A673 (cell line): ENCODE measurements around the gene ARHGEF7. TPM values are rescaled to one million over a fixed set of nuclear protein-coding genes. Genes with fewer than 3 reads are reported as not detected.

ENCODE experiments used
- BruUV-seq: library from RNA; stranded (reverse); fragments of 400-500 nt; replicated peaks from 2 replicates; lab custom pipeline; 2021; lab: Mats Ljungman, UMichigan
- CTCF ChIA-PET: fragments of 300-600 bp; sonication (Branson Sonifier 250); formaldehyde crosslinking; loops from one replicate; lab custom pipeline; 2022; ENCODE audit warnings: antibody characterized with exemption; lab: Charles Lee
- POLR2A ChIA-PET: fragments of 300-600 bp; sonication (Branson Sonifier 250); formaldehyde crosslinking; loops from one replicate; lab custom pipeline; 2022; ENCODE audit warnings: antibody characterized with exemption; ENCODE audit not compliant: low non-redundant PET; lab: Charles Lee
- DNase-seq: peaks from one replicate; pipeline ENCODE4 v3.0.0-alpha.2; 2015; ENCODE audit warnings: low spot score
- H3K27ac ChIP-seq: fragments of 200-600 bp; sonication (generic); 2 replicates; pipeline ENCODE4 v1.5.1; 2016; ENCODE audit warnings: mixed run types, low read depth, mild to moderate bottlenecking, mixed read lengths, antibody characterized with exemption, low read length; ENCODE audit not compliant: poor library complexity, severe bottlenecking
- H3K27me3 ChIP-seq: fragments of 200-600 bp; sonication (generic); replicated peaks from 2 replicates; pipeline ENCODE4 v1.6.1; 2017; ENCODE audit warnings: mixed run types, low read depth, mild to moderate bottlenecking, mixed read lengths, antibody characterized with exemption, low read length; ENCODE audit not compliant: insufficient read depth, poor library complexity
- H3K36me3 ChIP-seq: fragments of 200-600 bp; sonication (generic); 2 replicates; pipeline ENCODE4 v1.6.1; 2016; ENCODE audit warnings: mixed run types, mild to moderate bottlenecking, mixed read lengths, antibody characterized with exemption, low read length; ENCODE audit not compliant: insufficient read depth, poor library complexity, severe bottlenecking
- H3K4me1 ChIP-seq: fragments of 200-600 bp; sonication (generic); 2 replicates; pipeline ENCODE4 v1.6.1; 2017; ENCODE audit warnings: mixed run types, mild to moderate bottlenecking, mixed read lengths, antibody characterized with exemption, low read length; ENCODE audit not compliant: insufficient read depth, poor library complexity, severe bottlenecking
- H3K4me3 ChIP-seq: fragments of 200-600 bp; sonication (generic); 2 replicates; pipeline ENCODE4 v1.5.1; 2016; ENCODE audit warnings: low read depth, mixed run types, mild to moderate bottlenecking, mixed read lengths, low read length; ENCODE audit not compliant: poor library complexity, severe bottlenecking
- H3K9me3 ChIP-seq: fragments of 200-600 bp; sonication (generic); 2 replicates; pipeline ENCODE4 v1.6.1; 2016; ENCODE audit warnings: mixed run types, low read depth, mild to moderate bottlenecking, mixed read lengths, antibody characterized with exemption, low read length; ENCODE audit not compliant: poor library complexity, severe bottlenecking
- CTCF ChIP-seq: fragments of 300-800, 200-600 bp; sonication (generic); conservative IDR thresholded peaks from 2 replicates; pipeline ENCODE4 v1.5.1; 2017; ENCODE audit warnings: low read depth, mild to moderate bottlenecking, antibody characterized with exemption, low read length, moderate library complexity, mixed read lengths
- EZH2 ChIP-seq: fragments of 200-600 bp; sonication (generic); IDR thresholded peaks from 2 replicates; pipeline ENCODE4 v1.6.1; 2017; ENCODE audit warnings: borderline replicate concordance, low read depth, mild to moderate bottlenecking, mixed read lengths, antibody characterized with exemption, low read length; ENCODE audit not compliant: poor library complexity, severe bottlenecking
- intact Hi-C: fragments of 100-400 bp; cut with micrococcal nuclease; formaldehyde crosslinking; loops from one replicate; pipeline ENCODE4 v1.10.0; 2022; ENCODE audit not compliant: unreplicated experiment
- total RNA-seq: library from RNA; stranded (reverse); gene quantifications from 2 replicates; pipeline ENCODE4 v1.2.3, GENCODE V29; 2021

ARHGEF7 gene
- total RNA-seq, 1 experiment from 2014 or later: 39.9 TPM

GRCh38 chr13:111181977-111182376 is 66.9 kb downstream of the ARHGEF7 start:
- Histone ChIP-seq H3K27me3 (no peaks in the 10 kb centered on the region), H3K4me3 (no peak overlapping the region), H3K4me1 (peaks cover 31% of the 10 kb centered on the region), H3K27ac (no peak overlapping the region), H3K9me3 (no peaks in the 10 kb centered on the region), H3K36me3 (no peaks in the 10 kb centered on the region)
- intact Hi-C loops: no loop called here
- CTCF ChIA-PET: no interaction called here
- TF ChIP-seq EZH2 (no peak), CTCF (no peak)
- DNase-seq: no peak
- POLR2A ChIA-PET: no interaction called here
- BruUV-seq: no TSS peak

GRCh38 chr13:111183087-111183645 is 68.1 kb downstream of the ARHGEF7 start:
- H3K27ac ChIP-seq: no peak overlapping the region
- BruUV-seq: no TSS peak
- POLR2A ChIA-PET: no interaction called here
- CTCF ChIA-PET: no interaction called here
- H3K9me3 ChIP-seq: no peaks in the 10 kb centered on the region
- peaks cover 35% of the 10 kb centered on the region for H3K4me1 ChIP-seq
- no peak for DNase-seq
- intact Hi-C loops: no loop called here
- H3K27me3 ChIP-seq: no peaks in the 10 kb centered on the region
- no peaks in the 10 kb centered on the region for H3K36me3 ChIP-seq
- no peak overlapping the region for H3K4me3 ChIP-seq
- TF ChIP-seq EZH2: no peak
- TF ChIP-seq CTCF: no peak

GRCh38 chr13:111183959-111184358 is 68.8 kb downstream of the ARHGEF7 start:
- Histone ChIP-seq H3K27ac (no peak overlapping the region), H3K4me1 (peaks cover 40% of the 10 kb centered on the region), H3K27me3 (no peaks in the 10 kb centered on the region), H3K9me3 (no peaks in the 10 kb centered on the region), H3K36me3 (no peaks in the 10 kb centered on the region), H3K4me3 (no peak overlapping the region)
- BruUV-seq: no TSS peak
- ChIA-PET POLR2A (no interaction called here), CTCF (no interaction called here)
- TF ChIP-seq CTCF (no peak), EZH2 (no peak)
- intact Hi-C loops: no loop called here
- DNase-seq: no peak
